Smooth muscle cell (in vitro differentiated cells): ENCODE measurements around the gene PER3. TPM values are rescaled to one million over a fixed set of nuclear protein-coding genes. Genes with fewer than 3 reads are reported as not detected.

Experiments used
- DNase-seq: peaks from one replicate; lab custom pipeline; 2025; ENCODE audit not compliant: unreplicated experiment; lab: John Stamatoyannopoulos, UW
- H2AFZ ChIP-seq: fragments of 200-600 bp; sonication (generic); 2 replicates; pipeline ENCODE4 v1.6.0; 2016; ENCODE audit warnings: antibody characterized with exemption, low read depth, mild to moderate bottlenecking
- H3F3A ChIP-seq: fragments of 200-600 bp; sonication (generic); 2 replicates; pipeline ENCODE4 v1.6.0; 2017; ENCODE audit warnings: antibody characterized with exemption, low read depth
- H3K27ac ChIP-seq: fragments of 200-600 bp; sonication (generic); 2 replicates; pipeline ENCODE4 v1.5.1; 2016; ENCODE audit warnings: low read depth, mild to moderate bottlenecking
- H3K27me3 ChIP-seq: fragments of 200-600 bp; sonication (generic); 2 replicates; pipeline ENCODE4 v1.6.1; 2016; ENCODE audit warnings: low read depth, mild to moderate bottlenecking
- H3K36me3 ChIP-seq: fragments of 200-600 bp; sonication (generic); 2 replicates; pipeline ENCODE4 v1.5.1; 2016; ENCODE audit warnings: low read depth
- H3K4me1 ChIP-seq: fragments of 200-600 bp; sonication (generic); 2 replicates; pipeline ENCODE4 v1.5.1; 2016; ENCODE audit warnings: low read depth
- H3K4me2 ChIP-seq: fragments of 200-600 bp; sonication (generic); 2 replicates; pipeline ENCODE4 v1.6.0; 2016; ENCODE audit warnings: mild to moderate bottlenecking
- H3K4me3 ChIP-seq: fragments of 200-600 bp; sonication (generic); 2 replicates; pipeline ENCODE4 v1.5.1; 2016; ENCODE audit warnings: mild to moderate bottlenecking
- H3K79me2 ChIP-seq: fragments of 200-600 bp; sonication (generic); 2 replicates; pipeline ENCODE4 v1.6.0; 2016; ENCODE audit warnings: low read depth, mild to moderate bottlenecking
- H3K9ac ChIP-seq: fragments of 200-600 bp; sonication (generic); 2 replicates; pipeline ENCODE4 v1.6.0; 2016; ENCODE audit warnings: low read depth
- H3K9me3 ChIP-seq: fragments of 200-600 bp; sonication (generic); replicated peaks from 2 replicates; pipeline ENCODE4 v1.5.1; 2016; ENCODE audit warnings: low read depth
- H4K20me1 ChIP-seq: fragments of 200-600 bp; sonication (generic); 2 replicates; pipeline ENCODE4 v1.6.0; 2016; ENCODE audit warnings: low read depth
- CTCF ChIP-seq: fragments of 200-600 bp; sonication (generic); IDR thresholded peaks from 2 replicates; pipeline ENCODE4 v1.5.1; 2017; ENCODE audit warnings: borderline replicate concordance, mild to moderate bottlenecking, antibody characterized with exemption; ENCODE audit not compliant: insufficient read depth, poor library complexity, severe bottlenecking
- WGBS: methylation state at CpG from one replicate; pipeline ENCODE4 v1.1.7; 2016; ENCODE audit warnings: low lambda C conversion rate; 5-methylcytosine and 5-hydroxymethylcytosine counted together
- polyA plus RNA-seq: library from polyadenylated mRNA; unstranded; fragments of >200 nt; fragmentation: Nextera tagmentation; extraction: Ambion mirVana; gene quantifications from 2 replicates; pipeline ENCODE4 v1.2.1, GENCODE V29; 2016
- total RNA-seq: library from RNA; depleted of rRNA; stranded (reverse); fragments of >200 nt; gene quantifications from 2 replicates; pipeline ENCODE4 v1.2.3, GENCODE V29; 2014

PER3 gene
- total and polyA plus RNA-seq, 2 experiments from 2014 or later = 5.9 to 13.2 TPM

GRCh38 chr1:7745783-7746182 lies 38.3 kb upstream of the PER3 start:
- WGBS = 92% methylated on average over 10 of the region's 10 CpGs
- Histone ChIP-seq H2AFZ (no peak overlapping the region), H3K27me3 (no peaks in the 10 kb centered on the region), H3K36me3 (no peaks in the 10 kb centered on the region), H3K27ac (no peak overlapping the region), H3F3A (no peaks in the 10 kb centered on the region), H3K4me3 (no peak overlapping the region), H3K4me2 (no peak overlapping the region), H4K20me1 (no peaks in the 10 kb centered on the region), H3K9me3 (no peaks in the 10 kb centered on the region), H3K79me2 (no peaks in the 10 kb centered on the region), H3K4me1 (no peaks in the 10 kb centered on the region), H3K9ac (no peak overlapping the region)
- no peak for TF ChIP-seq CTCF
- DNase-seq = no peak

- WGBS = 94% methylated on average over 5 of the region's 5 CpGs
- no peak for DNase-seq
Measured at GRCh38 chr1:7747605-7748004, 36.5 kb upstream of the PER3 start.

GRCh38 chr1:7749126-7749525 lies 35.0 kb upstream of the PER3 start:
- Histone ChIP-seq H3K4me2 (no peak overlapping the region), H3K36me3 (no peaks in the 10 kb centered on the region), H2AFZ (no peak overlapping the region), H3K9me3 (no peaks in the 10 kb centered on the region), H3F3A (no peaks in the 10 kb centered on the region), H3K4me3 (no peak overlapping the region), H3K27ac (no peak overlapping the region), H3K27me3 (no peaks in the 10 kb centered on the region), H4K20me1 (no peaks in the 10 kb centered on the region), H3K79me2 (no peaks in the 10 kb centered on the region), H3K4me1 (peaks cover 7% of the 10 kb centered on the region), H3K9ac (no peak overlapping the region)
- WGBS = 78% methylated on average over 5 of the region's 5 CpGs
- no peak for TF ChIP-seq CTCF
- DNase-seq = no peak

More at GRCh38 chr1:7747605-7748004, 36.5 kb upstream of the PER3 start:
- Histone ChIP-seq H3K9me3 (no peaks in the 10 kb centered on the region), H3K4me2 (no peak overlapping the region), H3K9ac (no peak overlapping the region), H3K27ac (no peak overlapping the region), H3K36me3 (no peaks in the 10 kb centered on the region), H3F3A (no peaks in the 10 kb centered on the region), H4K20me1 (no peaks in the 10 kb centered on the region), H3K79me2 (no peaks in the 10 kb centered on the region), H2AFZ (no peak overlapping the region), H3K27me3 (no peaks in the 10 kb centered on the region), H3K4me3 (no peak overlapping the region), H3K4me1 (peaks cover 6% of the 10 kb centered on the region)
- no peak for TF ChIP-seq CTCF

- DNase-seq = no peak
Measured at GRCh38 chr1:7751174-7751573, 32.9 kb upstream of the PER3 start.

More at GRCh38 chr1:7751174-7751573, 32.9 kb upstream of the PER3 start:
- Histone ChIP-seq H4K20me1 (no peaks in the 10 kb centered on the region), H3K27ac (no peak overlapping the region), H3K4me3 (no peak overlapping the region), H3K4me2 (no peak overlapping the region), H3K79me2 (no peaks in the 10 kb centered on the region), H3K27me3 (no peaks in the 10 kb centered on the region), H3K9ac (no peak overlapping the region), H3F3A (no peaks in the 10 kb centered on the region), H3K9me3 (no peaks in the 10 kb centered on the region), H2AFZ (no peak overlapping the region), H3K36me3 (no peaks in the 10 kb centered on the region), H3K4me1 (peaks cover 7% of the 10 kb centered on the region)
- WGBS = 97% methylated on average over 11 of the region's 11 CpGs
- TF ChIP-seq CTCF = no peak
